Lung (tissue), 12 donors: Measurements from ENCODE around the gene RGL4. TPM values are rescaled to one million over a fixed set of nuclear protein-coding genes. Genes with fewer than 3 reads are reported as not detected.

Experiments
- ATAC-seq: fragments of 200-7000 bp; cut with Tn5 transposase; one replicate; pipeline ENCODE4 v1.9.1; 2020; ENCODE audit warnings: moderate number of reproducible peaks; ENCODE audit not compliant: insufficient read depth, low FRiP score
- DNase-seq, 3 donors: peaks; one replicate each; pipeline ENCODE4 v3.0.0-alpha.2; 2013 to 2017
- H3K27ac ChIP-seq, 2 donors: one replicate each; pipeline ENCODE4 v1.5.1; 2013; ENCODE audit warnings: mild to moderate bottlenecking in 2 of 2, moderate library complexity in 2 of 2, control low read depth in 1 of 2, inconsistent platforms in 1 of 2, low read depth in 1 of 2, low read length in 1 of 2
- H3K27me3 ChIP-seq, 3 donors: one replicate each; pipeline ENCODE4 v1.5.1; 2013; ENCODE audit warnings: low read length in 2 of 3; ENCODE audit not compliant: control insufficient read depth in 3 of 3, insufficient read depth in 3 of 3
- H3K36me3 ChIP-seq, 4 donors: one replicate each; pipeline ENCODE4 v1.5.1; 2013; ENCODE audit warnings: low read length in 4 of 4, mild to moderate bottlenecking in 1 of 4, moderate library complexity in 1 of 4; ENCODE audit not compliant: control insufficient read depth in 4 of 4, insufficient read depth in 4 of 4
- H3K4me1 ChIP-seq, 5 donors: one replicate each; pipeline ENCODE4 v1.5.1; 2013; ENCODE audit warnings: low read length in 5 of 5, mild to moderate bottlenecking in 2 of 5, moderate library complexity in 1 of 5; ENCODE audit not compliant: control insufficient read depth in 5 of 5, insufficient read depth in 5 of 5
- H3K4me3 ChIP-seq: one replicate; pipeline ENCODE4 v1.5.1; 2013; ENCODE audit warnings: mild to moderate bottlenecking, control low read depth, moderate library complexity
- H3K9ac ChIP-seq, 2 donors: one replicate each; pipeline ENCODE4 v1.5.1; 2013; ENCODE audit warnings: low read length in 2 of 2, control low read depth in 1 of 2; ENCODE audit not compliant: insufficient read depth in 1 of 2
- H3K9me3 ChIP-seq, 4 donors: one replicate each; pipeline ENCODE4 v1.5.1; 2013; ENCODE audit warnings: low read length in 3 of 4, mild to moderate bottlenecking in 1 of 4, moderate library complexity in 1 of 4; ENCODE audit not compliant: control insufficient read depth in 4 of 4, insufficient read depth in 3 of 4
- WGBS, 2 donors: extraction: QIAGEN DNeasy Blood & Tissue Kit; methylation state at CpG; one replicate each; pipeline ENCODE4 v1.1.7; 2013; 5-methylcytosine and 5-hydroxymethylcytosine counted together
- polyA plus RNA-seq, 2 donors: library from polyadenylated mRNA; stranded (reverse); fragments of 200-250 nt; gene quantifications; one replicate each; pipeline ENCODE4 v1.2.1, GENCODE V29; 2013
- total RNA-seq, 2 donors: library from RNA; depleted of rRNA in 1 of 2; stranded (reverse); fragments of >200 nt in 1 of 2; gene quantifications; one replicate each; pipeline ENCODE4 v1.2.1, GENCODE V29; 2014 to 2021
- TF ChIP-seq, protein P1 (sequence below): IDR thresholded peaks from 2 replicates; pipeline ENCODE4 v1.5.1; 2012; ENCODE audit warnings: mild to moderate bottlenecking; ENCODE audit errors: control extremely low read depth, extremely low read depth
- donor health status: control.
- donor health status: control.
- donor health status: Bipolar disorder and iron deficiency.
- donor health status: healthy.
- donor health status: DM: yes; HTN: yes; CAD: no.

Gene RGL4
- total and polyA plus RNA-seq, 4 donors, result 1.3 to 37.0 (median 2.6) TPM

DNA sequence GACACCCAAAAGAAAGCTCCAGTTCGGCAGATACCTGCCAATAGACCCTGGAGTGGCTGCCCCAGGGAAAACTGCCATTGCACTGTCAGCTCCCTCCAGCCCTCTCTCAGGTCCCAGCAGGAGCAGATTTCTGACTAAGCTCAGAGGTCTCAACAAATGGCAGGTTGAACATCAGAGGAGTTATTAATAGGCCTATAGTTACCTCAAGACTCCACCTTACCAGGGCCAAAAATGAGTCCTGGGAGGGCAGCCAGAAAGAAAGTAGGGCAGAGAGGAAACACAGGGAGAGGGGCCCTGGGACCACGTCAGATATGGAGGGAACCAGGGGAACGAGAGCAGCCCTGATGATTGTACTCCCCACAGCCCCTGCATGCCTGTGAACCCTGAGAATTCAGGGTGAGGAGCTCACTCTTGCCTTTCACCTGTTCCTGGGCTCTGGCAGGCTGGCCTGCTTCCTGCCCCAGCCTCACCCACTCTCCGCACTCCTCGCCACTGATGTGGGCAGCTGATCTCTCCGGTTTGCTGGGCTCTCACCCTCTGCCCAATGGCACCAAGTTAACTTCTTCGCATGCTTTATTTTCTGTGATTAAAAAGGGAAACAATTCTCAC is 4.3 kb upstream of the RGL4 start:
- H3K27me3 ChIP-seq, result no peaks in the 10 kb centered on the region
- DNase-seq (no peak), ATAC-seq (no peak)
- 82 to 87% methylated on average over 7 of the region's 7 CpGs for WGBS, 2 donors
- H3K9me3 ChIP-seq, result no peaks in the 10 kb centered on the region
- H3K4me1 ChIP-seq, result peaks cover 0 to 7% (median 0%) of the 10 kb centered on the region in 5 donors
- H3K9ac ChIP-seq, result no peak overlapping the region
- H3K36me3 ChIP-seq, result peaks cover 0 to 6% (median under 1%) of the 10 kb centered on the region in 4 donors
- H3K4me3 ChIP-seq, result no peak overlapping the region
- peak overlapping the region in 1 of 2 donors; percentile 39 for H3K27ac ChIP-seq
- TF ChIP-seq, protein P1, sequence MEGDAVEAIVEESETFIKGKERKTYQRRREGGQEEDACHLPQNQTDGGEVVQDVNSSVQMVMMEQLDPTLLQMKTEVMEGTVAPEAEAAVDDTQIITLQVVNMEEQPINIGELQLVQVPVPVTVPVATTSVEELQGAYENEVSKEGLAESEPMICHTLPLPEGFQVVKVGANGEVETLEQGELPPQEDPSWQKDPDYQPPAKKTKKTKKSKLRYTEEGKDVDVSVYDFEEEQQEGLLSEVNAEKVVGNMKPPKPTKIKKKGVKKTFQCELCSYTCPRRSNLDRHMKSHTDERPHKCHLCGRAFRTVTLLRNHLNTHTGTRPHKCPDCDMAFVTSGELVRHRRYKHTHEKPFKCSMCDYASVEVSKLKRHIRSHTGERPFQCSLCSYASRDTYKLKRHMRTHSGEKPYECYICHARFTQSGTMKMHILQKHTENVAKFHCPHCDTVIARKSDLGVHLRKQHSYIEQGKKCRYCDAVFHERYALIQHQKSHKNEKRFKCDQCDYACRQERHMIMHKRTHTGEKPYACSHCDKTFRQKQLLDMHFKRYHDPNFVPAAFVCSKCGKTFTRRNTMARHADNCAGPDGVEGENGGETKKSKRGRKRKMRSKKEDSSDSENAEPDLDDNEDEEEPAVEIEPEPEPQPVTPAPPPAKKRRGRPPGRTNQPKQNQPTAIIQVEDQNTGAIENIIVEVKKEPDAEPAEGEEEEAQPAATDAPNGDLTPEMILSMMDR, result no peak

DNA sequence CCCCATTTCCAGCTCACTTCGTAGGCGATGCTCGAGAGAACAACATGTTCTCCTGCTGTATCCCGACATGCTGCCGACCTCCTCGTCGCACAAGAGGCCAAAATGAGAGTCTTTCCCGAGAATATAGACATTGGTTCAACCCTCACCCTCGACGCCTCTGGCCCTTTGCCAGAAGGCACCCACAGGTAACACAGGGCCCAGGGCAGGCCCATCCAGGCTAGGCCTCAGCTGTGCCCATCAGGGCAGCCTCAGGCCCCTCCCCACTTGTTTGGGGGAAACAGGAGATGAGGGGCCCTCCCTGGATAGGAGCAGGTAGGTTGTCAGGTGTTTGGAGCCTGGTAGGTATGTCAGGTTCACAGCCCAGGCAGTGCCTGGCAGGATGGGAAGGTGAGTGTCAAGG is 2.7 kb upstream of the RGL4 start:
- no peak for DNase-seq
- Histone ChIP-seq H3K4me3 (no peak overlapping the region), H3K9ac (no peak overlapping the region), H3K36me3 (peaks cover 0 to 7% (median 3%) of the 10 kb centered on the region in 4 donors), H3K9me3 (no peaks in the 10 kb centered on the region), H3K4me1 (peaks cover 0 to 7% (median 0%) of the 10 kb centered on the region in 5 donors), H3K27me3 (no peaks in the 10 kb centered on the region), H3K27ac (no peak overlapping the region)
- 95 to 97% methylated on average over 10 of the region's 10 CpGs for WGBS, 2 donors
- TF ChIP-seq, protein P1, result no peak
- ATAC-seq, result no peak

DNA sequence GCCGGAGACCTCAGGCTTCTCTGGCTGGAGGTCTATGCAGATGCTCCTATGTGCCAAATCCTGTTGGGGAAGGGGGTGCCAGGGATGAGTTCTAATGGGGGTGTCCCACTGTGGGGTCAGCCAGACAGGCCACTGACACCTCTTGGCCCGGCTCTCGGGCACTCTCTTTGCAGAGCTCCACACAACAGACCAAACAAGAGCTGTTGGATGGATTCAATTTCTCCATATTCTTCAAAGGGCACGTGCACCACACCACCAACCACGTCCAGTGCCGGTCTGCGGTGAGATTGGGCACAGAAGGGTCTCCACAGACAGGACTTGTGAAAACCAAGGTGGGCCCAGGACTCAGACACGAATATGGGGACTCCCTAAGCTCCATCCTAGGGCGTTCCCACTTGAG is 2.2 kb upstream of the RGL4 start:
- Histone ChIP-seq H3K4me3 (no peak overlapping the region), H3K9me3 (no peaks in the 10 kb centered on the region), H3K9ac (no peak overlapping the region), H3K36me3 (peaks cover 0 to 10% (median 4%) of the 10 kb centered on the region in 4 donors), H3K27me3 (no peaks in the 10 kb centered on the region), H3K27ac (no peak overlapping the region), H3K4me1 (peaks cover 0 to 7% (median 0%) of the 10 kb centered on the region in 5 donors)
- no peak for DNase-seq
- TF ChIP-seq, protein P1, result no peak
- no peak for ATAC-seq
- whole genome bisulfite sequencing, 2 donors, result 87 to 94% methylated on average over 9 of the region's 9 CpGs

DNA sequence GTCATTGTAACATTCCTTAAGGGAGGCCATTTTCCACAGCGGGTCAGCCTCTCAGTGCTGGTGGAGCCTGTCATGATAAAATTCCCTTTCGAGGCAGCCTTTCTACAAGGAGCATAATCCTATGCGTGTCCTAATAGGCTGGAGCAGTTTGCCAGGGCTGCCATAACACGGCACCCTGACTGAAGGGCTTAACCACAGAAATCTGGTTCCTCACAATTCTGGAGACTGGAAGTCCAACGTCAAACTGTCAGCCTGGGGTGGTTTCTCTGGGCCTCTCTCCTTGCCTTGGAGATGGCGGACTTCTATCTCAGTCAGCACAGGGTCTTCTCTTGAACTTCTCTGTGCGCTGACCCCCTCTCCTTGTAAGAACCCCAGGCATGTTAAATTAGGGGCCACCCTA is 1.4 kb upstream of the RGL4 start:
- TF ChIP-seq, protein P1, result no peak
- H3K4me3 ChIP-seq, result no peak overlapping the region
- 85 to 92% methylated on average over 7 of the region's 7 CpGs for WGBS, 2 donors
- H3K4me1 ChIP-seq, result peaks cover 0 to 7% (median 0%) of the 10 kb centered on the region in 5 donors
- DNase-seq (no peak), ATAC-seq (no peak)
- H3K36me3 ChIP-seq, result peaks cover 0 to 15% (median 9%) of the 10 kb centered on the region in 4 donors
- no peak overlapping the region for H3K9ac ChIP-seq
- no peak overlapping the region for H3K27ac ChIP-seq
- H3K9me3 ChIP-seq, result no peaks in the 10 kb centered on the region
- no peaks in the 10 kb centered on the region for H3K27me3 ChIP-seq
